ENCODE measurements around the gene PTAFR.

DNA sequence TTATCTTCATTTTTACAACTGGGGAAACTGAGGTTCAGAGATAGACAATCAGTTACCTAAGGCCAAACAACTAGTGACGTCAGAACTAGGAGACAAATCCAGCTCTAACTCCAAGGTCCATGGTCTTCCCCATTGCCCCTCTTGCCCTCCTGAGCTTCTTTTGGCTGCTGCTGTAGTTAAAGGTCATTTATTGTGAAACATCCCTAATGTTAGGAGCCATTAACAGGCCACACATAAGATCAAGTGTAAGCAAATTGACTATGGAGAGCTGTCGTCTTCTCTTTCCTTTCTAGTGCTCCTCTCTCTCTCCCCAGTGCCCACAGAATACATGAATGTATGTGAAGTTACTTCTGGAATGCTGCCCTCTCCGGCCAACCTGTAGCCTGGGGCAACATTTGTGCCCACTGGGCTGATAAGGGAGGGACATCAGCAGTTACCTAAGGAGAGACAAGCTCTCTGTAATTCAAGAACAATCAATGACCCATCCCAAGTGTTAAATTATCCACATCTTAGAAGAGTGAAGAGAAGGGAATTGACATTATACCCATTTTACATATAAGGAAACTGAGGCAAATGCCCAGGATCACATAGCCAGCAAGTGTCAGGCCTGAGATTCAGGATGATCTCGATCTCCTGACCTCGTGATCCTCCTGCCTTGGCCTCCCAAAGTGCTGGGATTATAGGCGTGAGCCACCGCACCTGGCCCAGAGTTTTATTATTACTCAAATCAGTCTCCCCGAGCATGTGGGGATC is 40.1 kb downstream of the PTAFR start:
- no peak for TF ChIP-seq POLR2A (IDR thresholded peaks at IDR 0.05)
- TF ChIP-seq, protein P1, sequence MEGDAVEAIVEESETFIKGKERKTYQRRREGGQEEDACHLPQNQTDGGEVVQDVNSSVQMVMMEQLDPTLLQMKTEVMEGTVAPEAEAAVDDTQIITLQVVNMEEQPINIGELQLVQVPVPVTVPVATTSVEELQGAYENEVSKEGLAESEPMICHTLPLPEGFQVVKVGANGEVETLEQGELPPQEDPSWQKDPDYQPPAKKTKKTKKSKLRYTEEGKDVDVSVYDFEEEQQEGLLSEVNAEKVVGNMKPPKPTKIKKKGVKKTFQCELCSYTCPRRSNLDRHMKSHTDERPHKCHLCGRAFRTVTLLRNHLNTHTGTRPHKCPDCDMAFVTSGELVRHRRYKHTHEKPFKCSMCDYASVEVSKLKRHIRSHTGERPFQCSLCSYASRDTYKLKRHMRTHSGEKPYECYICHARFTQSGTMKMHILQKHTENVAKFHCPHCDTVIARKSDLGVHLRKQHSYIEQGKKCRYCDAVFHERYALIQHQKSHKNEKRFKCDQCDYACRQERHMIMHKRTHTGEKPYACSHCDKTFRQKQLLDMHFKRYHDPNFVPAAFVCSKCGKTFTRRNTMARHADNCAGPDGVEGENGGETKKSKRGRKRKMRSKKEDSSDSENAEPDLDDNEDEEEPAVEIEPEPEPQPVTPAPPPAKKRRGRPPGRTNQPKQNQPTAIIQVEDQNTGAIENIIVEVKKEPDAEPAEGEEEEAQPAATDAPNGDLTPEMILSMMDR (IDR thresholded peaks at IDR 0.05) = no peak

All from lower leg skin (tissue), 3 donors.